GM18868 (cell line): ENCODE data around the gene PPARA.
A peak's percentile ranks its signal among the peaks of the same experiment; 100 is the strongest.

ENCODE experiments used
- ATAC-seq: cut with Tn5 transposase; IDR thresholded peaks from one replicate; pipeline ENCODE4 v1.9.1; 2021; ENCODE audit warnings: mild to moderate bottlenecking, moderate library complexity; ENCODE audit not compliant: unreplicated experiment

PPARA gene

DNA sequence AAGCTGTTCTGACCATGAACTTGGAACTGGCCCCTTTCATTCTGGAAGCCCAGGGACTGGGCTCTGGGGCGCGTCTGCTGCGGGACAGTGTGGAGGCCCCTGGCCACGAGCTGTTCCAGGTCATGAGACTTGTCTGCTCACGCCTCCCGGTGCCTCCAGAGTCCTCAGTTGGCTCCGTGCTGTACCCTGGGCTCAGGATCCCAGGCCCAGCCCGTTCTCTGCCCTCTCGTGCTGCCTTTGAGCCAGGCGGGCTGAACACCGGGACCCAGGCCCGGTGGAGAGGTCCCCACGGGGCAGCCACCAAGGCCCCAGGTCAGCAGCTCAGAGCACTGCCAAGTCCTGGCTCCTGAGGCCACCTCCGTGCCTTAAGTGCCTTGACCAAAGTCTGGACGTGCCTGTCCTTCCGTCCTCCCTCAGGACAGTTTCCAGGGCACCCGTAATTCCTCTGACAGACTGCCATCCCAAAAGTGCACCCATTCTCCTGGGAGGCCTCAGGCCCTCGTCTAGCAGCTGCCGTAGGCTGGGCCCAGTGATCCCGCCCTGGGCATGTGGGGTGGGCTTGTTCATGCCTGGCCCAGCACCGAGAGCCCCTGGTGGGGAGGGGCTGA, 36.3 kb upstream of the PPARA start:
- ATAC-seq = no peak

DNA sequence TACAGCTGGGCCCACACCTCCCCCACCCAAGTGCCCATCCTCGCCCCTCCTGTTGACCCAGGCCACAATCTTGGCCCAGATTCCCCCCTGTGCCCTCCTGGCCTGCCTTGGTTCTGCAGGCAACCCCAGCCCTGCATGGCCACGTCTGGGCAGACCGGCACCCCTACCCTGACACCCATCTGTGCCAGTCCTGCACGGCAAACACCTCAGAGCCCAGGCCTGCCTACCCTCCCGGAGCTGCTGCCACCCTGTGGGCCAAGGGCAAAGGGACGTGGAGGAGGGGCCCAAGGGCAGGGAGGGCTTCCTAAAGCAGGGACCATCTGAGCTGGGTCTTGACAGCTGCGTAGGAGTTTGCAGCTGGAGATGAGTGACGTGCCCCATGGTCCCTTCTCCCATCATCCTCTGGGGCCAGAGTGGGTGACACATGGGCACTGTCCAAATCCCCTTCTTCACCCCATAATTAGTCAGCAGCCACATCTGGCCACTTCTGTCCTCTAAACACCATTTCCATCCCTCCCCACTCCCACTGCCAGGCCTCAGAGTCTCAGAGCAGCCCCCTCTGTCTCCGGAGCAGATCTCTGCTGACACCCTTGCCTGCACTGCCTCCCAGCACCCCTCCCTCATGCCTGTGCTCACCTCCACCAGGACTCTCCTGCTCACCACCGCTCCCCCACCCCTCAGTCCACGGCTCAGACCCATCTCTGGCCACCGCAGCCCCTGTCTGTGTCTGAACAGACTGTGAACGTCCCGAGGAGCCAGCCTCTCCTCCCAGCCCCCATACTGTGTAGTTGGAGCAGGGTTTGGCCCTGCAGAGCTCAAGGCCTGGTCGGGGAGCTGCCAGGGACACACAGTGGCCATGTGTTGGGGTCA, 35.6 kb upstream of the PPARA start:
- ATAC-seq = no peak

DNA sequence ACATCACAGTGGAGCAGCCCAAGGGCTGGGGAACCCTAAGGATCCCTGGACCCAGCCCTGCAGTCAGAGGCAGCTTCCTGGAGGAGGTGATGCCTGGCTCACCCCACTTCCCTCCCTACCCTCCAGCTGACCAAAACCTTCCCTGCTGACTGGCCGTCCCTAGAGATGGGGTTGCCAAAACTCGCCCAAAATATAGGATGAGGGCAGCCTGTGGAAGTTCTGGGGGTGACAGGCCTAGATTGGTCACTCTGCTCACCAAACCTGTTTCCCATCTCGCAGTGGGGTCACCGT, 35.0 kb upstream of the PPARA start:
- no peak for ATAC-seq

DNA sequence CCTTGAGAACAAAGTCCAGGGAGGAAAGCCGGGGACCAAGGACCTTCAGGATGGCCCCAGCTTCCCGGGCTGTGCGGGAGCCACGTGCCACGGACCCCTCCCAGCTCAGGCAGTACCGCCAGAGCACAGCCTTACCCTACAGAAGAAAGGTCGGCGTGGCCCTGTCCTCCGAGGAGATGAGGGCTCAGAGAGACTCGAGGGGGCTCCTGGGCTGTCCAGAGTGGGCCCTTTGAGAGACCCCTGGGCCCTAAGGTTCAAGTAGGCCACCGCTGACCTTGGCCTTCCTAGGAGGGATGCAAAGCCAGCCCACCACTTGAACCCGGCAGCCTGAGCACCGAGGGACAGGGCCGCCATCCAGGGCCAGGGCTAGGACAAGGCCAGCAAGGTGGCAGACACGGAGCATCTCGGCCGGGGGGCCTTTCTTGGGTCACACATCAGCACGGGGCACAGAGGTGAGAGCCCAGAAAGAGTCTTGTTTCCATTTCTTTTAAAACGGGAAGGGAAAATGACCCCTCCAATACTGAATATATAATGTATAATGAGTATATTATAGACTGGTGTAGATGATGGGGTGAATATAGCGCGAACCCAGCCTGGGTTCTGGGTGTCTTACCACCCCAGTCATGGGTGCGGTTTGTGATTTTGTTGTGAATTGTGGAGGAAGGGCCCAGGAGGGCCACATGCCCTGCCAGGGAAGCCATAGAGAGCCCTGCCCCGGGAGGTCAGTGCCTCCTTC, 34.4 kb upstream of the PPARA start:
- no peak for ATAC-seq

DNA sequence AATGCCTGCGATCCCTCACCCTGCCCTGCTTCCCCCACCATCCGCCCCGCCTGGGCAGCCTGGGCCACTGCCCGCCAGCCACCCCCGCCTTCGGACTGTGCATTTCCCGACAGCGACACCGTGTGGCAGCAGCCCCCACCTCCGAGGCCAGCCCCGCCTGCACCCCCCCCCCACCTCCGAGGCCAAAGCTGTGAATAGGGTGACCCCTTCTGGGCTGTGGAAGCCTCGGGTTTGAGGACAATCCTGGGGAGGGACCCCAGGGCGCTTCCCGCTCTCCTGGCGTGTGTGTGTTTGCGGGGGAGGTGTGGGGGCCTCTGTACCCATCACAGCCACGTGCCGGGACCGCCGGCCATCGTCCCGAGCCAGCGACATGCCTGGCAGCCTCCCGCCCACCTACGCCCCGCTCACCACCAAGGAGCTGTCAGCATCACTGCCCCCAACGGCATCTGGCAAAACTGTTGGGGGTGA, 33.8 kb upstream of the PPARA start:
- peak; percentile 57 for ATAC-seq

DNA sequence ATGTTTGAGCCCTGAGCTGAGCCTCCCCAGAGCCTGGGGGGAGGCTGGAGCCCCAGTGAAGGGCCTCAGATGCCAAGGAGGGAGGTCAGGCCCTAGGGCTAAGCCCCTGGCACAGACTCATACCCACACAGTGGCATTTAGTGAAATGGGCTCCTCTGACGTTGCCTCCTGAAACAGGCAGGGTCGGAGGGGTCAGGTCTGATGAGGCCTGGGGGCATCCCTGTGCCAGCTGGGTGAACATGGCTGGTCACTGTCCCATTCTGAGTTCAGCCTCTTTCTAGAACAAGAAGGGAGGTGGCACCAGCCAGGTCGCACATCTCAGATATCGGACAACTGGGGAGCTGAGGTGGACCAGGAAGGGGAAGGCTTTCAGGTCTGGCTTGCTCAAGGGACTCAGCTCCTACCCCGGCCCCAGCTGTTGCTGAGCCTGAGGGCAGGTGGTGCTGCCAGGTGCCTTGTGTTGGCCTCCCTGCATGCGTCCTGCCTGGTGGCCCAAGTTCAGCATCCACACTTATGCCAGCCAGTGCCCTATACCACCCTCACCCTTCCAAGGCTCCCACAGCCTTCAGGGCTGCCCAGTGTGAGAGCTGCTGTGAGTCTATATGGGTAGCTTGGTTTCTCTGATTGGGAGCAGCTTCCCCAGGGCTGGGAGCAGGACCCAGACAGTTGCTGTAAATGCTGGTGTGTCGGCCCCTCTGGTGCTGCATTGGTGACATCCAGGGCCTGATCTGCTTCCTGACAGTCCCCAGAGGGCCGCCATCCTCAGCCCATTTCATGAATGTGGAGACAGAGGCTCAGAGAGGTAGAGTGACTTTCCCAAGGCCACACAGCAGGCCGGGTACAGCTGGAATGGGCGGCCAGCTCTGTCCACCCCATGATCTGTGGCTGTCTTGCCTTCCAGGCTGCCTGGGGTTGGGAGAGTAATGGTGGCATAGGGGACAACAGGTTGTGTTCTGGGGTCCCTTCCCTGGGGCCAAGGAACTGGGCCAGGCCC, 32.8 kb upstream of the PPARA start:
- ATAC-seq = no peak

DNA sequence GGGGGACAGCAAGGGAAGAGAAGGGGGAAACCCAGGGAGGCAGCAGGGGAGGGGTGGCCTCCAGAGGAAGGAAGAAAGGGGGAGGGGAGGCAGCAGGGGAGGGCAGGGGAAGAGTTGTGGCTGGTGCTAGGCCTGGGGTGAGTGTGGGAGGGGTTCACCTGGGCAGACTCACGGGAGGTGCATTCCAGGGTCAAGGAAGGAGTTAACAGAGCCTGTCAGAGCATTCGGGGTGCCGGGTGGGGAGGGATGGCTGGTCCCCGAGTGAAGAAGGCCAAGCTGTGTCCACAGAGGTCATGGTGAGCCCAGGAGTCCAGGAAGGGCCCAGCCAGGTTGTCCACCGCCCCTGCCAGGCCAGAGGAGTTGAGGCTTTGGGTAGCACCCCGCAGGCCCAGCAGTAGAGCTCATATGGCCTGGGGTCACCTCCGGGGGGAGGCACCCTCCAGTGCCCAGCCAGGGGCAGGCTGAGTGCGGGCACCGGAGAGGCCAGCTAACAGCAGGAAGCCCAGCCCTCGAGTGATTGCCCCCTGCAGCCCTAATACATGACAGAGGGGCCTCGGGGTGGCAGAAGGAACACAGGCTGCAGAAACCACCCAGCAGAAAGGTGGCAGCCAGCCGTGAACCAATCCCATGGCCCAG, 31.1 kb upstream of the PPARA start:
- no peak for ATAC-seq

DNA sequence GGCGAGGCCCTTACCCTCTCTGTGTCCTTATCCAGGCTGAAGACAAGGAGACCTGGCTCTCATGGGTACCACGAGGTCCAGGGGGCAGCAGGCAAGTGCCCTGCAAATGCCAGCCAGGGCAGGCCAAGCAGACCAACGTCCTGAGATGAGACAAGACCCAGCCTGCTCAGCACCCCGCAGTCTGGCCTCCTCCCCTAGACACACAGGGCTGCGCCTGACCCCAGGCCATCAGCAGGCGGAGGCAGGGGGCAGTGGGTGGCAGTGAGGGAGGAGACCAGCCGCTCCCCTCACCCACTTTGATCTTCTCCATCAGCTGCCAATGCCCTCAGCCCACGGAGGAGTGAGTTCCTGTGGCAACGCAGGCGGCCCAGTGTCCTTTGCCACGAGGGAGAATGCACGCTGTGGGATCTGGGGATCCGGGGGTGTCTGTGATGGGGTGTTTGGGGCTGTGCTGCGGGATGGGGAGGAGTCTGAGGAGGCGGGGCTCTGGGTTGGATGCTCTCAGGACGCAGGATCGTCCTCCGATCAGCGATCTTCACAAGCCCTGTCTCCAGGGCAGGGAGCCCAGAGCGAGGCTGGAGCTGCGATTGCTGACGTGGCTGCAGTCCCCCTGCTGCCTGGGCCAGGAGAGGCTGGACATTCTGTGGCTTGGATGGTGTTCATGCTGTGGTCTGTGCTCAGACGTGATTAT, 30.5 kb upstream of the PPARA start:
- no peak for ATAC-seq

DNA sequence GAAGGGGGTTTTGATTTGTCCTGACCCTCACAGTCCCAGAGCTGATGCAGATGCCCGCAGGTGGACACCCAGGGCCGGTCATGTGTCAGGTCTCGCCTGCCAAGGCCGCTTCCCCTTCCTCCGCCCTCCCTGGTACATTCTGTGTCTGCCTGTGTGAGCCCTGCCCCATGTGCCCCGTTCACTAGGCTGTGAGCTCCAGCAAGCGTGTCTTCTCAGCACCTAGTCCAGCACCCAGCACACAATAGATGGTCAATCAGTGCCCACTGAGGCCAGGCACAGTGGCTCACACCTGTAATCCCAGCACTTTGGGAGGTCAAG, 29.9 kb upstream of the PPARA start:
- no peak for ATAC-seq

DNA sequence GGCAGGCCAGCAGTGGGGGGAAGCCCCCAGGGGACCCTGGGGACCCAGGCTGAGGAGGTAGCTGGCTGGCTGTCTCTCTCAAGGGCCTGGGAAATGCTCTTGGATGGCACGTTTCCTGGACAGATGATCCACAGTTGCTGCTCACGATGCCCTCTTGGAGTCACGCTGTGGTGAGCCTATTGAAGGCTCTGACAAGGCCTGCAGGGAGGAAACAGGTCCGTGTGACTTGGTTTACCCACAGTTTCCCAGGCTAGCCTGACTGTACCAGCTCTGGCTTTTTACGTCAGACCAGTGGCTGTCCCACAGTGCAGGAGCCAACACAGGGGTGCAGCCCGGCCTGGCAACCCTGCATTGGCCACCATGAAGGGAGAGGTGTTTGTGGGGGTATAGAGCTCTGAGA, 29.2 kb upstream of the PPARA start:
- ATAC-seq = no peak

DNA sequence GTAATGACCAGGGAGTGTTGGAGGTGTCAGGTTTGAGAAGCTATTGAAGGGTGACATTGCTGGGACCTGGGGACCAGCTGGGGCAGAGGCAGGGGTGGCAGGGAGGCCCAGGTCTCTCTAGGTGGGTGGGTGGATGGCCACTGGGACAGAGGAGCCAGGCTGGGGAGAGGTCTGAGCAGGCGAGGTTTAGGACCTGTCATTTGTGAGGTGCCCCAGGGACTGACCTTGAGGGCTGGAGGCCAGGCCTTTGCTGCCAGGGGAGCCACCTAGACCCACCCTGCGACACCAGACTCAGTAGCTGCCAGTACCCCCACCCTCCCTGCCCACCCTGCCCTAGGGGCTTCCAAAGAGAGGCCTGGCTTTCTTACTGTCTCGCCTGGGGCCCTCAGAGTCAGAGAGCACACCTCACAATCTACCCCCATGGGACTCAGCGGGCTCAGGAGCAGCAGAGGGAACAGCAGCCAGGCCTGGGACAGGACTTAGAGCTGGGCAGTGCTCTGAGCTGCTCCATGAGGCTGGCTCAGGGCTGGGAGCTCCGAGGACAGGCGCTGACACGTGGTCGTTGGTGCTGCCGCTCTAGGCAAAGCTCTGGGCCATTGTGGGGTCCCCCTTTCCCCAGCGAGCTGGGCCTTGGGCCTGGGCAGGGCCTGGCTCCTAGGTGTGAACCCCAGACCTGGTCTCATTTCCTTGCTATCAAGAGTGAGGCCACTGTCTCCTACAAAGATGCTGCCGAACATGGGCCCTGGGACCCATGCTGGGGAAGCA, 28.6 kb upstream of the PPARA start:
- ATAC-seq = no peak

DNA sequence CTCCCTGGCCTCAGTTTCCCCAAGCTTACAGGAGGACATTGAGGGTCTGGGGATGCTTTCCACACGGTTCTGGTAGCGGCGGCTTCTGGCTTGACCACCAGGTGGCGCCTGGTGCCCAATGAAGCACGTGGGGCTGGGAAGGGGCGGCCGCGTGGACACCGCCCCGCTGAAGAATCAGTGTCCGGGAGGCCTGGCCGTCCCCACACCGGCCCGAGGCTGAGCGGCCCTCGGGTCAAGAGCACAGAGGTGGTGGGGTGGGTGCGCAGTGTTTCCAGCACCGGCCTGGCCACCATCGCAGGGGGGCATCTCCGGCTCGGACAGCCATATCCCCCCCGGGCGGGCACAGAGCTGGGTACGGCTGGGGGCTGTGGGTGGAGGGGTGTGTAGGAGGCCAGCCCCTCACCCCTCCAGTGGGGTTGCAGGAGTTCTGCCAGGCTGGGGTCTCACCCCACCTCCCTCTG, 27.8 kb upstream of the PPARA start:
- no peak for ATAC-seq

DNA sequence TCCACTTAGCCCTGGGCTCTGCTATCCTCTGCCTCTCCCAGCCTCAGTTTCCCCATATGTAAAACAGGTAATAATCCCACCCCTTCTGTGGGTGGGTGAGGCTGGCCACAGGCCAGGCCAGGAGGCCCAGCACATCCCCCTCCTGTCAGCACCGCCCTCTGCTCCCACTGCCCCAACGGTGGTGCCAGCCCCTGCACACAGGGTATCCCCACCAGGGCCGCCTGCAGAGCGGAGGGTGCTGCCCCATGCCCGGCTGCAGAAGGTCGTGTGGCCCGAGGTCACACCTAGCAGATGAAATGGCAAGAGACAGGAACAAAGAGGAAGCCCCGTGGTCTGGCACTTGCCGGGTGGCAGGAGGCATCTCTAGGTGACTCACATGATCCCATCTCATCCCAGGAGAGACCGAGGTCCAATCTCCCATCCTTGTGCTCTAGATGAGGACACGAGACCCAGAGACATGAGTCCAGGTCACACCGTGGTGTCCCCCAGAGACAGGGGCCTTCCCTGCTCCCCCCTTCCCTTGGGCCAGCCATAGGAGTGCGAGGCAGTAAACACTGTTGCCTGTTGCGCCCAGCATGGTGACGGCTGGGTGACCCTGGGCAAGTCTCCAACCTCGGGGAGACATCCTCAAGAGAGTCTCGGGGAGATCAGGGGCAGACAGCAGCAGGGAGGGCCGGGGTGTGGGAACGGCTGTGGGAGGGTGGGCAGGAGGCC, 27.2 kb upstream of the PPARA start:
- ATAC-seq = no peak

DNA sequence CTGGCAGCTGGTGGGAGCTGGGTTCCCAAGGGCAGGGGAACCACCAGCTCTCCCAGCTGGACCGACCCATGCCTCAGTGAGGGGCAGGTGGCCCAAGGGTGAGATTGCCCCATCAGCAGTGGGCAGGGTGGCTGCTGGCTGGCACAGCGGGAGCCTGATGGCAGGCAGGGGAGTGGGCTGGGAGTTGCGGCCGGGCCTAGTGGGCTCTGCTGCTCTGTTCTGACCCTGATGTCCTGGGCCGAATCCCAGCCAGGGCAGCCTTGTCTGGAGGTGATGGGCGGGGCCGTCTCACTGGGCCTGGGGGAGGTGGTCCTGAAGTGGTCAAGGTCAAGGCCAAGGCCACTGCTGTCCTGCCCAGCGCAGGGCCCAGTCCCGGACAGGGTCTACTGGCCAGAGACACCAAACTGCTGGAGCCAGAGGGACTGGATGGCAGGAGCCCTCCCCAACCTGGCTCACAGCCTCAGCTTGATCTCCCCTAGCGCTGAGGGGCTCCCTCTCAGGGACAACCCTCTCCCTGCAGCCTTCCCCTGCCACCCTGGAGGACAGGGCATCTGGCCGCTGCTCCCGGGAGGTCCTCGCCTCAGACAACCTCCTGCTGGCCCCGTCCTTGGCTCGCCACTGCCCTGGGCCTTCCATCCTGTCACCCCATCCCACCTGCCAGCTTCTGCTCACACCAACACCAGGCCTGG, 26.5 kb upstream of the PPARA start:
- ATAC-seq = no peak

DNA sequence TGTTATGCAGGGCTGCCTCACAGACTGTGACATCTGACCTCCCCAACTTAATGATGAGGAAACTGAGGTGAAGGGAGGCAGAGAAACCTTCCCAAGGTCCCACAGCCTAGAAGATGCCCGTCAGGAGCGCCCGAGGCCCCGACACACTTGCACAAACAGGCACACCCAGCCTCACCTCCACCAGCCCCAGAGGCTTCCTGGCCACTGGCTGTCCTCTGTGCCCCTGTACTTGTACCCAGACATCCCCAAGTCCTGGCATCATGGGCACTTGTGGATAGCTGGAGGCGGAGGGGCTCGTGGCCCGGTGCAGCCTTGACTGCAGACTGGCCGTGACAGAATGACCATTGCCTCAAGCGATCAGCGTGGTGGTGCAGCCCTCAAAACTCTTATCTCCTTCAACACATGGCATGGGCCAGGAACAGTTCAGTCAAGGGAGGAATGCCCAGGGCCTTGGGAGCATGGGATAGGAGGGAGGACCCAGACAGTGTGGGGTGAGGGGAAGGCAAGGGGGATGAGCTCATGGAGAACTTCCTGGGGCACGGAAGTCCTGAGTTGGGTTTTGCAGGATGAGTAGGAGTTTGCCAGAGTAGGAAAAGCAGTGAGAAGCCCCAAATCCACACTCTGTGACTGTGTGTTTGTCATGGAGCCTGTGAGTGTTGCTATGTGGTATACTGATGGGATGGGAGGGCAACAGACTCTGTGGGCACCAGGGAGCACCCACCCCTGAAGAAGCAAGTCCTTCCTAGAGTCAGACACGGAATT, 25.8 kb upstream of the PPARA start:
- ATAC-seq = no peak

DNA sequence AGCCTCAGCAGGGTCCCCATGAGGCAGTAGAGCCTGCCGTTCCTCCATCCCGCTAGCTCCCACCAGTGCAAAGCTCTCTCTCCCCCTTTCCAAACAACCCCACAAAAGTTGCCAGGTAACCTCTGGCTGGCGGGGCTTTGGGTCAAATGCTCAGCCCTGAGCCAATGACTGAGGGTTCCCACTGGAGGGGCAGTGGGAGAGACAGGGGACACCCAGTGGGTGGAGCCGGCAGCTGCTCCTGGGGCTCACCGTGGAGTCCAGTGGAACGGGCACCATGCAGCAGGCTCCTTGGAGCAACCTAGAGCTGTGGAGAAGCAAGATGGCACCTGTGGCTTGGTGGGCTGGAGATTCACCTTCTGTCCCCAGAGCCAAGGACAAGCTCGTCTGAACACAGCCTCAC, 25.0 kb upstream of the PPARA start:
- no peak for ATAC-seq
